Measurements from ENCODE around the gene TRPM2. TPM values are rescaled to one million over a fixed set of nuclear protein-coding genes. Genes with fewer than 3 reads are reported as not detected.
"Not testable (repeated sequence)": the region's sequence is repeated elsewhere in the genome, so short reads cannot be mapped to it uniquely, and the experiment has no call there.

The TRPM2 gene
- total RNA-seq, 1 donor from 2014 or later: 1.6 TPM

- Histone ChIP-seq H3K27ac (ENCODE audit: low read depth, low read length) (no peak overlapping the region), H3K4me3 (ENCODE audit: low read length in 3 of 3) (no peak overlapping the region), H3K27me3 (ENCODE audit: control insufficient read depth in 3 of 3, insufficient read depth in 3 of 3, low read length in 3 of 3) (peaks cover 36 to 42% (median 37%) of the 10 kb centered on the region in 3 donors), H3K9me3 (ENCODE audit: control insufficient read depth in 3 of 3, low read length in 3 of 3) (no peaks in the 10 kb centered on the region), H3K4me1 (ENCODE audit: control insufficient read depth in 3 of 3, insufficient read depth in 3 of 3, low read length in 3 of 3) (peaks cover 0 to 11% (median 5%) of the 10 kb centered on the region in 3 donors), H3K36me3 (ENCODE audit: control insufficient read depth in 3 of 3, insufficient read depth in 3 of 3, low read length in 3 of 3) (no peaks in the 10 kb centered on the region), H3K9ac (ENCODE audit: low read depth in 1 of 3, low read length in 3 of 3) (no peak overlapping the region)
Observed at GRCh38 chr21:44354775-44355771, 1.7 kb downstream of the TRPM2 start.

GRCh38 chr21:44356160-44356559 is 2.7 kb downstream of the TRPM2 start:
- no peaks in the 10 kb centered on the region for H3K9me3 ChIP-seq (ENCODE audit: control insufficient read depth in 3 of 3, low read length in 3 of 3)
- no peak overlapping the region for H3K9ac ChIP-seq (ENCODE audit: low read depth in 1 of 3, low read length in 3 of 3)
- H3K4me1 ChIP-seq (ENCODE audit: control insufficient read depth in 3 of 3, insufficient read depth in 3 of 3, low read length in 3 of 3): peaks cover 0 to 11% (median 5%) of the 10 kb centered on the region in 3 donors
- no peak overlapping the region for H3K4me3 ChIP-seq (ENCODE audit: low read length in 3 of 3)
- H3K27ac ChIP-seq (ENCODE audit: low read depth, low read length): no peak overlapping the region
- H3K36me3 ChIP-seq (ENCODE audit: control insufficient read depth in 3 of 3, insufficient read depth in 3 of 3, low read length in 3 of 3): no peaks in the 10 kb centered on the region
- peaks cover 32 to 38% (median 34%) of the 10 kb centered on the region in 3 donors for H3K27me3 ChIP-seq (ENCODE audit: control insufficient read depth in 3 of 3, insufficient read depth in 3 of 3, low read length in 3 of 3)

DNA sequence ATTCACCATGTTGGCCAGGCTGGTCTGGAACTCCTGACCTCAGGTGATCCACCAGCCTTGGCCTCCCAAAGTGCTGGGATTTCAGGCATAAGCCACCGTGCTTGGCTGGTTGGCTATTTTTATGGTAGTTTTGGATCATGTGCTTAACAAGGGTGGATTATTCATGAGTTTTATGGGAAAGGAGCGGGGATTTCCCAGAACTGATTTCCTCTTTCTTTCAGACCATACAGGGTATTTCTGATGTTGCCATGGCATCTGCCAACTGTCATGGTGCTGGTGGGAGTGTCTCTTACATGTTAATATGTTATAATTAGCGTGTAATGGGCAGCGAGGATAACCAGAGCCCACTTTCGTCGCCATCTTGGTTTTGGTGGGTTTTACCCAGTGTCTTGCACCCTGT is 3.2 kb downstream of the TRPM2 start:
- H3K4me1 ChIP-seq (ENCODE audit: control insufficient read depth in 3 of 3, insufficient read depth in 3 of 3, low read length in 3 of 3): peaks cover 0 to 11% (median 5%) of the 10 kb centered on the region in 3 donors

DNA sequence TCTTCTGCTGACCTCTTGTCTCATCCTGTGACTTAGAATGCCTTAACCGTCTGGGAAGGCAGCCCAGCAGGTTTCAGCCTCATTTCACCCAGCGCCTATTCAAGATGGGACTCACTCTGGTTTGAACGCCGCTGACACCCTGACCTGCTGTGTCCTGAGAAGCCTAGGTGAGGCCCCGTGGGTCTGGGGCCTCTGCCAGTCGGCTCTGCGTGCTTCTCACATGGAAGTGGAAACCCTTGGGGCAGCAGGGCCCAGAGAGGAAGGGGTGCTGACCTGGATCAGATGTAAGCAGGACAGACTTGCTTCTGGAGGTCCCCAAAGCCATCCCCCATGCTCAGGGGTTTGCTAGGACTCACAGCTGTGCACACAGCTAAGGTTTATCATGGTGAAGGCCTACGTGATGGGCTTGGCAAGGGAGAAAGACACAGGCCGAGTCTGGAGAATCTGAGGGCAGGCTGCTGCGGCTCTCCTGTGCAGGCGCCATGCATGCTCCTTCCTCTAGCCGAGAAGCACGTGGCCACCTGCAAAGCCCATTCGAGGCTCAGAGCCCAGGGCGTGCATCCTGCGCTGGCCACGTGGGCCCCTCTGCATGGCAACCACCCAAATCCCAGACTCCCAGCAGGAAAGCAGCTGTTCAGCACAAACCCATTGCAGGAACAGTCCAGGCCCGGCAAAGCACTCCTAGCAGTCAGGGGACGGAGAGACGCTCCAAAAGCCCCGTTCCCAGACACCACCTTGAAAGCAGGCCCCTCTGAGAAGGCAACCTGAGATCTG is 3.8 kb downstream of the TRPM2 start:
- Histone ChIP-seq H3K9me3 (ENCODE audit: control insufficient read depth in 3 of 3, low read length in 3 of 3) (no peaks in the 10 kb centered on the region), H3K36me3 (ENCODE audit: control insufficient read depth in 3 of 3, insufficient read depth in 3 of 3, low read length in 3 of 3) (no peaks in the 10 kb centered on the region), H3K9ac (ENCODE audit: low read depth in 1 of 3, low read length in 3 of 3) (no peak overlapping the region), H3K27ac (ENCODE audit: low read depth, low read length) (no peak overlapping the region), H3K27me3 (ENCODE audit: control insufficient read depth in 3 of 3, insufficient read depth in 3 of 3, low read length in 3 of 3) (peaks cover 21 to 27% (median 25%) of the 10 kb centered on the region in 3 donors), H3K4me1 (ENCODE audit: control insufficient read depth in 3 of 3, insufficient read depth in 3 of 3, low read length in 3 of 3) (peaks cover 0 to 11% (median 5%) of the 10 kb centered on the region in 3 donors), H3K4me3 (ENCODE audit: low read length in 3 of 3) (no peak overlapping the region)

More for the DNA sequence above, 3.2 kb downstream of the TRPM2 start:
- Histone ChIP-seq H3K36me3 (ENCODE audit: control insufficient read depth in 3 of 3, insufficient read depth in 3 of 3, low read length in 3 of 3) (no peaks in the 10 kb centered on the region), H3K9me3 (ENCODE audit: control insufficient read depth in 3 of 3, low read length in 3 of 3) (no peaks in the 10 kb centered on the region), H3K27me3 (ENCODE audit: control insufficient read depth in 3 of 3, insufficient read depth in 3 of 3, low read length in 3 of 3) (peaks cover 27 to 34% (median 29%) of the 10 kb centered on the region in 3 donors), H3K27ac (ENCODE audit: low read depth, low read length) (no peak overlapping the region), H3K9ac (ENCODE audit: low read depth in 1 of 3, low read length in 3 of 3) (no peak overlapping the region), H3K4me3 (ENCODE audit: low read length in 3 of 3) (no peak overlapping the region)

- Histone ChIP-seq H3K9me3 (ENCODE audit: control insufficient read depth in 3 of 3, low read length in 3 of 3) (peaks cover 0 to 2% (median 0%) of the 10 kb centered on the region in 3 donors), H3K9ac (ENCODE audit: low read depth in 1 of 3, low read length in 3 of 3) (no peak overlapping the region), H3K36me3 (ENCODE audit: control insufficient read depth in 3 of 3, insufficient read depth in 3 of 3, low read length in 3 of 3) (no peaks in the 10 kb centered on the region), H3K27ac (ENCODE audit: low read depth, low read length) (no peak overlapping the region), H3K4me1 (ENCODE audit: control insufficient read depth in 3 of 3, insufficient read depth in 3 of 3, low read length in 3 of 3) (peaks cover 0 to 5% (median 3%) of the 10 kb centered on the region in 3 donors), H3K4me3 (ENCODE audit: low read length in 3 of 3) (no peak overlapping the region), H3K27me3 (ENCODE audit: control insufficient read depth in 3 of 3, insufficient read depth in 3 of 3, low read length in 3 of 3) (peaks cover 10 to 22% (median 19%) of the 10 kb centered on the region in 3 donors)
Observed at GRCh38 chr21:44359396-44359795, 6.0 kb downstream of the TRPM2 start.

- H3K4me1 ChIP-seq (ENCODE audit: control insufficient read depth in 3 of 3, insufficient read depth in 3 of 3, low read length in 3 of 3): no peaks in the 10 kb centered on the region
- H3K27me3 ChIP-seq (ENCODE audit: control insufficient read depth in 3 of 3, insufficient read depth in 3 of 3, low read length in 3 of 3): peaks cover 9 to 22% (median 18%) of the 10 kb centered on the region in 3 donors
- H3K4me3 ChIP-seq (ENCODE audit: low read length in 3 of 3): no peak overlapping the region
- H3K36me3 ChIP-seq (ENCODE audit: control insufficient read depth in 3 of 3, insufficient read depth in 3 of 3, low read length in 3 of 3): no peaks in the 10 kb centered on the region
- no peak overlapping the region for H3K9ac ChIP-seq (ENCODE audit: low read depth in 1 of 3, low read length in 3 of 3)
- H3K9me3 ChIP-seq (ENCODE audit: control insufficient read depth in 3 of 3, low read length in 3 of 3): peaks cover 0 to 2% (median 0%) of the 10 kb centered on the region in 3 donors
- H3K27ac ChIP-seq (ENCODE audit: low read depth, low read length): no peak overlapping the region
Observed at GRCh38 chr21:44360159-44360558, 6.7 kb downstream of the TRPM2 start.

DNA sequence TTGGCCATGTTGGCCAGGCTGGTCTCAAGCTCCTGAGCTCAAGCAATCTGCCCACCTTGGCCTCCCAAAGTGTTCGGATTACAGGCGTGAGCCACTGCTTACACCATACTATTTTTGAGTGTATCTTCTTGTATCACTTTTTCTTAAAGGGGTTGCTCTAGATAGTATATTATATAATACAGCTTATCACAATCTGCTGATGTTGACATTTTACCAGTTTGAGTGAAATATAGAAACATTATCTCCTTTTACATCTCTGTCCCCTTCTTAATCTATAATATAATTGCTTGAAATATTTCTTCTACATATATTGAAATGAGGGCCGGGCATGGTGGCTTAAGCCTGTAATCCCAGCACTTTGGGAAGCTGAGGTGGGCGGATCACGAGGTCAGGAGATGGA is 8.5 kb downstream of the TRPM2 start:
- not testable (repeated sequence) for H3K36me3 ChIP-seq (ENCODE audit: control insufficient read depth in 3 of 3, insufficient read depth in 3 of 3, low read length in 3 of 3); H3K27ac ChIP-seq (ENCODE audit: low read depth, low read length); H3K4me1 ChIP-seq (ENCODE audit: control insufficient read depth in 3 of 3, insufficient read depth in 3 of 3, low read length in 3 of 3); H3K4me3 ChIP-seq (ENCODE audit: low read length in 3 of 3); H3K9me3 ChIP-seq (ENCODE audit: control insufficient read depth in 3 of 3, low read length in 3 of 3); H3K9ac ChIP-seq (ENCODE audit: low read depth in 1 of 3, low read length in 3 of 3)
- H3K27me3 ChIP-seq (ENCODE audit: control insufficient read depth in 3 of 3, insufficient read depth in 3 of 3, low read length in 3 of 3): peaks cover 16 to 19% (median 18%) of the 10 kb centered on the region in 3 donors

DNA sequence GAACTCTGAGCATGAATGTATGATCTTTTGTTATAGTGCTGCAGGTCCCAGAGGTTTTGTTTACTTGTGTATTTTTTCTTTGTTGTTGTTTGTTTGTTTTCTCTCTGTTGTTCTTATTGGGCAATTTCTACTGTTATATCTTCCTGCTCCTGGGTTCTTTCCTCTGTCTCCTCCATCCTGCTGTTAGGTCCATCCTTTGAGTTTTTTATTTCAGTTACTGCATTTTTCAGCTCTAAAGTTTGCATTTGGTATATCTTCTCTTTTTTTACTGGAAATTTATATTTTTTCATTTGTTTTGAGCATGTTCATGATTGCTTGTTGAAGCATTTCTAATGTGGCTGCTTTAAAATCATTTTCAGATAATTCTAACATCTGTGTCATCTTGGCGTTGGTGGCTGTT is 9.9 kb downstream of the TRPM2 start:
- no peak overlapping the region for H3K27ac ChIP-seq (ENCODE audit: low read depth, low read length)
- no peak overlapping the region for H3K4me3 ChIP-seq (ENCODE audit: low read length in 3 of 3)
- H3K27me3 ChIP-seq (ENCODE audit: control insufficient read depth in 3 of 3, insufficient read depth in 3 of 3, low read length in 3 of 3): peaks cover 14 to 21% (median 17%) of the 10 kb centered on the region in 3 donors
- no peak overlapping the region for H3K9ac ChIP-seq (ENCODE audit: low read depth in 1 of 3, low read length in 3 of 3)
- H3K4me1 ChIP-seq (ENCODE audit: control insufficient read depth in 3 of 3, insufficient read depth in 3 of 3, low read length in 3 of 3): no peaks in the 10 kb centered on the region
- peaks cover 0 to 2% (median 0%) of the 10 kb centered on the region in 3 donors for H3K9me3 ChIP-seq (ENCODE audit: control insufficient read depth in 3 of 3, low read length in 3 of 3)
- H3K36me3 ChIP-seq (ENCODE audit: control insufficient read depth in 3 of 3, insufficient read depth in 3 of 3, low read length in 3 of 3): no peaks in the 10 kb centered on the region

GRCh38 chr21:44364151-44365053 is 11.0 kb downstream of the TRPM2 start:
- peaks cover 0 to 2% (median 0%) of the 10 kb centered on the region in 3 donors for H3K9me3 ChIP-seq (ENCODE audit: control insufficient read depth in 3 of 3, low read length in 3 of 3)
- peaks cover 18 to 25% (median 21%) of the 10 kb centered on the region in 3 donors for H3K27me3 ChIP-seq (ENCODE audit: control insufficient read depth in 3 of 3, insufficient read depth in 3 of 3, low read length in 3 of 3)
- H3K4me3 ChIP-seq (ENCODE audit: low read length in 3 of 3): no peak overlapping the region
- H3K36me3 ChIP-seq (ENCODE audit: control insufficient read depth in 3 of 3, insufficient read depth in 3 of 3, low read length in 3 of 3): no peaks in the 10 kb centered on the region
- no peak overlapping the region for H3K9ac ChIP-seq (ENCODE audit: low read depth in 1 of 3, low read length in 3 of 3)
- H3K4me1 ChIP-seq (ENCODE audit: control insufficient read depth in 3 of 3, insufficient read depth in 3 of 3, low read length in 3 of 3): no peaks in the 10 kb centered on the region
- H3K27ac ChIP-seq (ENCODE audit: low read depth, low read length): no peak overlapping the region

Data from skeletal muscle tissue (tissue), 4 donors.